K562 (cell line): ENCODE results near the gene GPR25. TPM values are rescaled to one million over a fixed set of nuclear protein-coding genes. Genes with fewer than 3 reads are reported as not detected.

Source experiments
- ATF7 ChIP-seq: fragments of 450-650 bp; IDR thresholded peaks from 2 replicates; pipeline ENCODE4 v1.7.1; 2014; ENCODE audit warnings: mild to moderate bottlenecking, moderate library complexity
- JUNB ChIP-seq: fragments of 450-650 bp; formaldehyde crosslinking; conservative IDR thresholded peaks from 2 replicates; pipeline ENCODE4 v1.4.0; 2020; ENCODE audit warnings: mild to moderate bottlenecking
- NCOA6 ChIP-seq: fragments of 450-650 bp; IDR thresholded peaks from 2 replicates; pipeline ENCODE4 v1.6.1; 2017; ENCODE audit warnings: mild to moderate bottlenecking
- NONO ChIP-seq, 2 experiments: fragments of 200-400 bp in 1 of 2; fragments of 450-650 bp in 1 of 2; formaldehyde crosslinking in 1 of 2; IDR thresholded peaks; 2 replicates each; pipeline ENCODE4 v1.6.1; 2017; ENCODE audit warnings: low read depth in 2 of 2, mild to moderate bottlenecking in 2 of 2, moderate library complexity in 2 of 2, low read length in 1 of 2
- SIRT6 ChIP-seq: IDR thresholded peaks from one replicate; pipeline ENCODE4 v1.6.1; 2012; ENCODE audit warnings: low read depth, mild to moderate bottlenecking, control low read depth, inconsistent platforms, low read length, moderate library complexity
- TEAD2 ChIP-seq: fragments of 450-650 bp; IDR thresholded peaks from 2 replicates; pipeline ENCODE4 v1.6.1; 2016; ENCODE audit warnings: missing genetic modification characterization, control low read depth, missing compliant biosample characterization
- ZNF197 ChIP-seq: fragments of 200-800 bp; sonication (Bioruptor generic); IDR thresholded peaks from 2 replicates; pipeline ENCODE4 v1.6.1; 2016; ENCODE audit warnings: low read depth, missing genetic modification characterization, missing compliant biosample characterization
- ZNF24 ChIP-seq: fragments of 450-650 bp; IDR thresholded peaks from 2 replicates; pipeline ENCODE4 v1.6.1; 2016
- ZSCAN32 ChIP-seq: fragments of 450-650 bp; formaldehyde crosslinking; IDR thresholded peaks from 2 replicates; pipeline ENCODE4 v1.4.0; 2020; ENCODE audit warnings: mild to moderate bottlenecking, moderate library complexity
- polyA plus RNA-seq, 8 experiments: library from polyadenylated mRNA; depleted of rRNA in 4 of 8; stranded (reverse) in 5 of 8; unstranded in 3 of 8; fragments of >200 nt; fragmentation: Nextera tagmentation in 2 of 8; fragmentation: Illumina TruSeq in 1 of 8; extraction: Ambion mirVana in 2 of 8; extraction: Trizol in 1 of 8; gene quantifications; 2 replicates each; pipeline versions ENCODE4 v1.2.1 to v1.2.3, GENCODE V29; 2011 to 2014; ENCODE audit warnings: inconsistent platforms in 1 of 8, missing spikeins in 1 of 8
- total RNA-seq, 7 experiments: library from RNA; depleted of rRNA in 6 of 7; stranded (reverse); fragments of >200 nt in 6 of 7; fragmentation: Illumina TruSeq in 2 of 7; extraction: Trizol in 2 of 7; gene quantifications; 2 replicates each; pipeline versions ENCODE4 v1.2.1 to v1.2.3, GENCODE V29; 2011 to 2021; ENCODE audit warnings: low replicate concordance in 1 of 7
- TF ChIP-seq, protein P1 (sequence below): sonication (generic); formaldehyde crosslinking; IDR thresholded peaks from 2 replicates; pipeline ENCODE4 v1.9.0; 2022; ENCODE audit warnings: mild to moderate bottlenecking, missing genetic modification reagents
- TF ChIP-seq, protein P2 (sequence below): fragments of 450-650 bp; IDR thresholded peaks from 2 replicates; pipeline ENCODE4 v1.7.1; 2018; ENCODE audit warnings: mild to moderate bottlenecking, low read depth; ENCODE audit not compliant: partially characterized antibody
- TF ChIP-seq, protein P3 (sequence below), 2 experiments: fragments of 450-650 bp; formaldehyde crosslinking in 1 of 2; IDR thresholded peaks; 2 replicates each; pipeline versions ENCODE4 v1.4.0 to v1.6.1; 2014 to 2020; ENCODE audit warnings: mild to moderate bottlenecking in 2 of 2, borderline replicate concordance in 1 of 2, low read depth in 1 of 2

Gene GPR25
- total and polyA plus RNA-seq, 9 of the 15 experiments (the other 6 are each of a cell fraction or from before 2014, with no cell fraction given), result not detected

DNA sequence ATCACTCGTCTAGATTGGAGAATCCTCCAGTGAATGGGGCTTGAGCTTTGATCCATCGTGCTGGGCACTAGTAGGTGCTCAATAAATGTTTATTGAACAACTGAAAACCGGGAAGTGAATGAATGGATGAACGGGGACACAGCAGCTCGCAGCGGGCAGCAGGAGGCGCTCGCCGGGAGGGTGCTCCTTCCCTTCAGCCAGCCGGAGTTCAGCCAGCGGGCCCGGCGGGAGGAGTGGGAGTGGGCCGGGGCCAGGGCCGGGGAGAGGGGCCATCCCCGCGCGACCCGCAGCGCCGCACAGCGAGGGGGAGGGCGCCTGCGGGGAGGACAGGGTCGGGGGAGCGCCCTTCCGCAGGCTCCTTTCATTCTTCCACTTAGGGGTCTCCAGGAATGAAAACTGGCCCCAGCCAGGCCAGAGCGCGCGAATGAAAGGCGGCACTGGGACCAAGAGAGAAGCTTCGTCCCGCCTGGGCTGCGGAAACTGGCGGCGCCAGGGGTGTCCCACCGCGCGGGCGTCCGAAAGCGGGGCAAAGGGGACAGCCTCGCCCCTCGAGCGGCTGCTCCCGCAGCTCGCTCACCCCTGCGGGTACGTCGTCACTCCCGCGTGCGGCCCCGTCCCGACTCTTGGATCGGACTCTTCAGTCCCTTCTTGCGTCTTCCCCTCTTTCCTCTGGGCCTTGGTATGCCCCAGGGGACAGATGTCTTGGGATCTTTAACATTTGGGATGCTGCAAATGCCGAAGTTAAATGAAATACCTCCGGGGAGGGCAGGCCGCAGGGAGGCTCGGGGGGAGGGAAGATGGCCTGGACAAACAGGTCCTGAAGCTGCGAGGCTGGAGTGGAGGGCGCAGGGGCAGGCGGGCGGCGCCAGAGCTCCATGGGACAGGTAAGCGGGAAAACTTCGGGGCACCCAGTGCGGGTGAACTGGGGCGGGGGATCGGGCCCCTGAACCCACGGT, 18.3 kb downstream of the GPR25 start (continued):
- TF ChIP-seq, protein P1, sequence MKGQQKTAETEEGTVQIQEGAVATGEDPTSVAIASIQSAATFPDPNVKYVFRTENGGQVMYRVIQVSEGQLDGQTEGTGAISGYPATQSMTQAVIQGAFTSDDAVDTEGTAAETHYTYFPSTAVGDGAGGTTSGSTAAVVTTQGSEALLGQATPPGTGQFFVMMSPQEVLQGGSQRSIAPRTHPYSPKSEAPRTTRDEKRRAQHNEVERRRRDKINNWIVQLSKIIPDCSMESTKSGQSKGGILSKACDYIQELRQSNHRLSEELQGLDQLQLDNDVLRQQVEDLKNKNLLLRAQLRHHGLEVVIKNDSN (CRISPR knock-in tag), result no peak
- TF ChIP-seq ZSCAN32 (CRISPR knock-in tag) (no peak), NONO (IDR thresholded peaks at IDR 0.05; ENCODE audit: low read depth in 2 of 2, low read length in 1 of 2) (peak in 1 of 2 experiments; percentile 97; a peak in 2 of 4 replicates), JUNB (no peak), NCOA6 (no peak), ATF7 (peak; percentile 98), ZNF24 (peak; percentile 95), TEAD2 (tag) (no peak), SIRT6 (no peak), ZNF197 (CRISPR knock-in tag) (no peak)
- TF ChIP-seq, protein P2, sequence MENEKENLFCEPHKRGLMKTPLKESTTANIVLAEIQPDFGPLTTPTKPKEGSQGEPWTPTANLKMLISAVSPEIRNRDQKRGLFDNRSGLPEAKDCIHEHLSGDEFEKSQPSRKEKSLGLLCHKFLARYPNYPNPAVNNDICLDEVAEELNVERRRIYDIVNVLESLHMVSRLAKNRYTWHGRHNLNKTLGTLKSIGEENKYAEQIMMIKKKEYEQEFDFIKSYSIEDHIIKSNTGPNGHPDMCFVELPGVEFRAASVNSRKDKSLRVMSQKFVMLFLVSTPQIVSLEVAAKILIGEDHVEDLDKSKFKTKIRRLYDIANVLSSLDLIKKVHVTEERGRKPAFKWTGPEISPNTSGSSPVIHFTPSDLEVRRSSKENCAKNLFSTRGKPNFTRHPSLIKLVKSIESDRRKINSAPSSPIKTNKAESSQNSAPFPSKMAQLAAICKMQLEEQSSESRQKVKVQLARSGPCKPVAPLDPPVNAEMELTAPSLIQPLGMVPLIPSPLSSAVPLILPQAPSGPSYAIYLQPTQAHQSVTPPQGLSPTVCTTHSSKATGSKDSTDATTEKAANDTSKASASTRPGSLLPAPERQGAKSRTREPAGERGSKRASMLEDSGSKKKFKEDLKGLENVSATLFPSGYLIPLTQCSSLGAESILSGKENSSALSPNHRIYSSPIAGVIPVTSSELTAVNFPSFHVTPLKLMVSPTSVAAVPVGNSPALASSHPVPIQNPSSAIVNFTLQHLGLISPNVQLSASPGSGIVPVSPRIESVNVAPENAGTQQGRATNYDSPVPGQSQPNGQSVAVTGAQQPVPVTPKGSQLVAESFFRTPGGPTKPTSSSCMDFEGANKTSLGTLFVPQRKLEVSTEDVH, result no peak
- TF ChIP-seq, protein P3, sequence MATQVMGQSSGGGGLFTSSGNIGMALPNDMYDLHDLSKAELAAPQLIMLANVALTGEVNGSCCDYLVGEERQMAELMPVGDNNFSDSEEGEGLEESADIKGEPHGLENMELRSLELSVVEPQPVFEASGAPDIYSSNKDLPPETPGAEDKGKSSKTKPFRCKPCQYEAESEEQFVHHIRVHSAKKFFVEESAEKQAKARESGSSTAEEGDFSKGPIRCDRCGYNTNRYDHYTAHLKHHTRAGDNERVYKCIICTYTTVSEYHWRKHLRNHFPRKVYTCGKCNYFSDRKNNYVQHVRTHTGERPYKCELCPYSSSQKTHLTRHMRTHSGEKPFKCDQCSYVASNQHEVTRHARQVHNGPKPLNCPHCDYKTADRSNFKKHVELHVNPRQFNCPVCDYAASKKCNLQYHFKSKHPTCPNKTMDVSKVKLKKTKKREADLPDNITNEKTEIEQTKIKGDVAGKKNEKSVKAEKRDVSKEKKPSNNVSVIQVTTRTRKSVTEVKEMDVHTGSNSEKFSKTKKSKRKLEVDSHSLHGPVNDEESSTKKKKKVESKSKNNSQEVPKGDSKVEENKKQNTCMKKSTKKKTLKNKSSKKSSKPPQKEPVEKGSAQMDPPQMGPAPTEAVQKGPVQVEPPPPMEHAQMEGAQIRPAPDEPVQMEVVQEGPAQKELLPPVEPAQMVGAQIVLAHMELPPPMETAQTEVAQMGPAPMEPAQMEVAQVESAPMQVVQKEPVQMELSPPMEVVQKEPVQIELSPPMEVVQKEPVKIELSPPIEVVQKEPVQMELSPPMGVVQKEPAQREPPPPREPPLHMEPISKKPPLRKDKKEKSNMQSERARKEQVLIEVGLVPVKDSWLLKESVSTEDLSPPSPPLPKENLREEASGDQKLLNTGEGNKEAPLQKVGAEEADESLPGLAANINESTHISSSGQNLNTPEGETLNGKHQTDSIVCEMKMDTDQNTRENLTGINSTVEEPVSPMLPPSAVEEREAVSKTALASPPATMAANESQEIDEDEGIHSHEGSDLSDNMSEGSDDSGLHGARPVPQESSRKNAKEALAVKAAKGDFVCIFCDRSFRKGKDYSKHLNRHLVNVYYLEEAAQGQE (IDR thresholded peaks at IDR 0.05; ENCODE audit: borderline replicate concordance), result no peak
- TF ChIP-seq, protein P3 (CRISPR knock-in tag; IDR thresholded peaks at IDR 0.05; ENCODE audit: low read depth), result no peak
